Smooth muscle cell of the brain vasculature (primary cell): Measurements from ENCODE around the gene SLC10A1.
A peak's percentile ranks its signal among the peaks of the same experiment; 100 is the strongest.
"Not testable (repeated sequence)": the region's sequence is repeated elsewhere in the genome, so short reads cannot be mapped to it uniquely, and the experiment has no call there.

ENCODE experiments used
- DNase-seq: peaks from one replicate; pipeline ENCODE4 v3.0.0-alpha.2; 2012; ENCODE audit warnings: low read depth, low spot score

Gene SLC10A1

DNA sequence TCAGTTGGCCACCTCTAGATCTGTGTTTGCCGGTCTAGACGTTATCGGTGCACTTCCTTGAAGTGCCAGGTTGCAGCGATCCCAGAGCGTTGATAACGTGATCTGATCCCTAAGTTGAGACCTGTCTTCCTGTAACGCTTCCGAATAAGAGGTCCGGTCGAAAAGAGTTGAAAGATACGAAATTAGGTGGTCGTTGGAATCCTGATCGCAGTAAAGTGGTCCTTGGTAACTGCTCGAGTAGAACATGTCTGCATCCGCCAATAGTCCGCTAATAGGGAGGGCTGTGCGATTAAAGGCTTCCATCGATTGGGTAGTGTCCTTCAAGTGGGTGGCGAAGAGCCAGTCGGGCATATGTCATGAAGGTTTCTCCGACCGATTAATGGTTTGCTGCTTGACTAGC lies 27.4 kb downstream of the SLC10A1 start:
- no peak for DNase-seq

GRCh38 chr14:69768873-69769272 lies 28.2 kb downstream of the SLC10A1 start:
- no peak for DNase-seq

GRCh38 chr14:69767369-69767999 lies 29.6 kb downstream of the SLC10A1 start:
- peak; percentile 70 for DNase-seq

- DNase-seq: peak; percentile 94
These were observed 30.1 kb downstream of the SLC10A1 start, which contains the start of gene SRSF5 for GRCh38 chr14:69766984-69767368. SRSF5 (plus strand) TSS chr14:69767142; CDS start chr14:69768157, 1,015 bp downstream.

DNA sequence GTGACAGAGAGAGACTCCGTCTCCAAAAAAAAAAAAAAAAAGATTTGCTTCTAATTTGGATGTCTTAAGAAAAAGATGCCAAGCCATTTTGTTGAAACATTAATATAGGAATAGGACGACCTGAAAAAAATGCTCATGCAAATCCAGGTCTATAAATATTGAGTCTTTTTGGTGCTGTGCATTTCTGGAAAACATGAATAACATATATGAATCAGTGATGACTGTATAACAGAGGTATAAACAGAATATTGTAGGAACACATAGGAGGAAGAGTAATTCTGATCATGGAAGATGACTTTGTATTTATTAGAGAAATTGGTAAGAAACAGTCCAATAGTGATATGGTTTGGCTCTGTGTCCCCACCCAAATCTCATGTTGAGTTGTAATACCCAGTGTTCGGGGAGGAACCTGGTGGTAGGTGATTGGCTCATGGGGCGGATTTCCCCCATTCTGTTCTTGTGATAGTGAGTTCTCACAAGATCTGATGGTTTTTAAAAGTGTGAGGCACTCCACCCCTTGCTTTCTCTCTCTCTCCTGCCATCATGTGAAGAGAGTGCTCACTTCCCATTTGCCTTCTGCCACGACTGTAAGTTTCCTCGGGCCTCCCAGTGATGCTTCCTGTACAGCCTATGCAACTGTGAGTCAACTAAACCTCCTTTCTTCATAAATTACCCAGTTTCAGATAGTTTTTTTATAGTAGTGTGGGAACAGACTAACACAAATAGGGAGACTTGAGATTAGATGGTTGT lies 33.1 kb downstream of the SLC10A1 start:
- DNase-seq: no peak

DNA sequence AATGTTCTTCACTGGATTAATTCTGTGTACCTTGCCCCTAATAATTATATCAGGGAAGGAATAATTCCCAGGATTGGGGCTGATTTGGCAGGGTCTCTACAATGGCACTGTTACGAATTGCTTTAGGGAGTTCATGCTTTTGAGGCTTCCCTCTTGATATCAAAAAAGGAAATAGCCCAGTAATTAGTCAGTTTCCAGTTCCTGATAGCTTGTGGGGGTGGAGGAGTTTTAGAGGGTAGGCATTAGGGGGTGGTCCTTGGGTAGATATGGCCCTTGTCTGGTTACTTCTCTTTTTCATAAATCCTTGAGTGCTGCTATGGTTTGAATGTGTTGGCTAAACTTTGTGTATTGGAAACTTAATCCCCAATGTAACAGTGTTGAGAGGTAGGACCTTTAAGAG lies 36.2 kb downstream of the SLC10A1 start:
- DNase-seq: no peak

- DNase-seq: no peak
These were observed 40.7 kb downstream of the SLC10A1 start for GRCh38 chr14:69756298-69756697.

GRCh38 chr14:69755784-69756183 lies 41.3 kb downstream of the SLC10A1 start:
- DNase-seq: no peak

DNA sequence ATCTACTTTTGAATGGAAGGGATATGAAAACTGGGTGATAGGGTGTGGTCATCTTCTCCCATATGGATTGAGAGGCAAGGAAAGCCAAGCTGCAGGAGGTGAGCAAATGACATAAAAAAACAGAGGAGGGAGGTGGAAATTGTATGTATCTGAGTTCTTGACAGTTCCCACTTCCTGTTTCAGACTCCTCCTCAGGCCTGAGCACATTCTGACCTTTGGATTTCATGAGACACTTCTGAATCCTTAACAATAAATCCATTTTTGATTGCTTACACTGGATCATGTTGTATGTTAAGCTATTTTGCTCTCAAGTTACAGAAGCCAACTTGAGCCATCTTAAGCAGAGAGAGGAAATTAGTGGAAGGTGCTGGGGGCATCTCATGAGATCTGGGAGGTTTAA lies 41.7 kb downstream of the SLC10A1 start:
- DNase-seq: no peak

- DNase-seq: no peak
These were observed 42.6 kb downstream of the SLC10A1 start for GRCh38 chr14:69754487-69754886.

- DNase-seq: no peak
These were observed 43.2 kb downstream of the SLC10A1 start for GRCh38 chr14:69753860-69754259.

DNA sequence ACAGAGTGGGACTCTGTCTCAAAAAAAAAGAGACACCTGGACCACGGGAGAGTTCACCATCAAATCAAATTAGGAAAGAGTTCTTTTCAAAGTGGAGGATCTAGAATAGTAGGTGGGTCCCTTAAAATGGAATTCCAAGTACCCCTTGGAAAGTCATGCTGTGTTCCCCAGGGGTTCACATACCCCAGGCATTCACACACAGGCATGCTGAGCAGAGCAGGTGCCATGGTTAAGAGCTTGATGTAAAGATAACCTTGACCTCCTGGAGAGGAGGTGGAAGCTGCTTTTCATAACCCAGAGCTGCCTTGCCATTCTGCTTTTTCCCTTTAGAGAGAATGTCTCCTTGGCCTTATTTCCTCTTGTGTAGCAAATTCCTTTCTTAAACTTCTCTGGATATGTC lies 44.3 kb downstream of the SLC10A1 start:
- DNase-seq: no peak

- DNase-seq: no peak
These were observed 46.5 kb downstream of the SLC10A1 start for GRCh38 chr14:69750495-69750894.

DNA sequence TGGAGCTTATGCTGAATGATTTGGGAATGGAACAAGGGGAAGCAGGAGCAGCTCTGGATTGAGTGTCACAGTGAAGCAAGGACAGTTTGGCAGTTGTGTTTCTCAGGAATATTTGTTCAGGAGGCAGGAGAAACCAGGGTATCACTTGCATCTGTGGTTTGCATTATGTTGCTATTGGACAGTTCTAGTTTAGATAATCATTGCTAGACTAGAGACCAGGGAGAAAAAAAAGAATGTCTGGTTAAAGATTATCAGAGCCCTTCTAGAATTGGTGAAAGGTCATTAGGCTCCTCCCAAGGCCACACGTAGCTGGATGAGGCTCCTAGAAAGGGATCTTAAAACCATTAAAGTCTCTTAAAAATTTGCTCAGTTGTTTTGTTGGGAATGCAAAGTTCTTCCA lies 47.1 kb downstream of the SLC10A1 start:
- no peak for DNase-seq

DNA sequence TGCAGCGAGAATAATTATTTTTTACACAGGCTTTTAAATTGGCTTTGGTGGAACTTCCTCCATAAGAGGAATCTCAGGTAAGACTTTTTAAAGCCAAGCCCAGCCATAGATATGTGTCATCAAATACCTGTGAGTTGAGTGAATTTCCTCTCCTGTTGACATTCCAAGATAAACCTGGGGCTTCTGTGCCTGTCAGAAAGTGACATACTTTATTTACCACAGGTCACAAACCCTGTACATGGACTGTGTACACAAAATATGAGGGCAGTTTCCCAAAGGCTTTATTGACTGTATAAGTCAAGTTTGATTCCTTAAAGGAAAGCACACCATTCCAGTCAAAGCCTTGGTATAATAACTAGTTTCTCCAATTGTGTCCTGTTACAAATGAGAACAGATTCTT lies 56.0 kb downstream of the SLC10A1 start:
- DNase-seq: no peak

DNA sequence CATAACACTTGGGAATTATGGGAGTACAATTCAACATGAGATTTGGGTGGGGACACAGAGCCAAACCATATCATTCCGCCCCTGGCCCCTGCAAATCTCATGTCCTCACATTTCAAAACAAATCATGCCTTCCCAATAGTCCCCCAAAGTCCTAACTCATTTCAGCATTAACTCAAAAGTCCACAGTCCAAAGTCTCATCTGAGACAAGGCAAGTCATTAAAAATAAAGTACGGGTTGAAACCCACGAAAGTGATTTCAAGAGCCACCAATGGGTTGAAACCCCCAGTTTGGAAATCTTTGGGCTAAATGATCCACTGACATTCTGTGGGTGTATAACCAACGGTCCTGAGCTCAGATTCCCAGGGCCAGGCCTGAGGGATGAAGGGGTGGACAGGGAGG lies 60.6 kb downstream of the SLC10A1 start:
- DNase-seq: not testable (repeated sequence)

DNA sequence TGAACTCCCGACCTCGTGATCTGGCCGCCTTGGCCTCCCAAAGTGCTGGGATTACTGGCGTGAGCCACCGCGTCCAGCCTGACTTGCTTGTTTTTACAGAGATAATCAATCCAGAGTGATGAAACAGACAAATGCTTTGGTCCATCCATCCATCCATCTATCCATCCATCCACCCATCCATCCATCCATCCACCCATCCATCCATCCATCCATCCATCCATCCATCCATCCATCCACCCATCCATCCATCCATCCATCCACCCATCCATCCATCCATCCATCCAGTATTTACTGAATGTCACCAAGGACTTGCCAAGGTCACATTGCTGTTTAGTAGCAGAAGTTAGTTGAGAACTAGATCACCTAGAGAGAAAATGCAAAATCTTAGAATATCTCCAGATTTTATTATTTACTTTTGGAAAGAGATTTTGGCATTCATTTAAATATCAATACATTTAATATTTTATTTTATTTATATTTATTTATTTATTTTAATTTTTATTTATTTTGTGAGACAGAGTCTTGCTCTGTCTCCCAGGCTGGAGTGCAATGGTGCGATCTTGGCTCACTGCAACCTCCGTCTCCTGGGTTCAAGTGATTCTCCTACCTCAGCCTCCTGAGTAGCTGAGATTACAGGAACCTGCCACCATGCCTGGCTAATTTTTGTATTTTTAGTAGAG lies 65.0 kb downstream of the SLC10A1 start:
- not testable (repeated sequence) for DNase-seq

DNA sequence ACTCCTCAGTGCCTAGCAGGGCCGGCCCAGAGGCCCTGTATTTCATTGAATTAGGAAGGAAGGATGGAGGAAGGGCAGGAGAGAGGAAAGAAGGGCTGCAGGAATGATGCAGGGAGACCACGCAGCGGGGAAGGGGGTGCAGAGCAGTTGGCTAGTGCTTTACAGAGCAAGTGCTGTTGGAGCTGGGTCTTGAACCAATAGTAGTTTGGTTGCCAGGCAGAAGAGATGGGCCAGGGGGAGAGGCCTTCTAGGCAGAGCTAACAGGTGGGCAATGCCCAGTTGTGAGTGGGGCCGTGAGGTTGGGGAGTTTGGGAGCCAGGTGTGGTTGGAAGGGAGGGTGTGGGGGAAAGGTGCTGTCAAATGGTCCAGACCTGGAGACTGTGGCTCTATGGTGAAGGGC lies 69.2 kb downstream of the SLC10A1 start:
- DNase-seq: no peak

DNA sequence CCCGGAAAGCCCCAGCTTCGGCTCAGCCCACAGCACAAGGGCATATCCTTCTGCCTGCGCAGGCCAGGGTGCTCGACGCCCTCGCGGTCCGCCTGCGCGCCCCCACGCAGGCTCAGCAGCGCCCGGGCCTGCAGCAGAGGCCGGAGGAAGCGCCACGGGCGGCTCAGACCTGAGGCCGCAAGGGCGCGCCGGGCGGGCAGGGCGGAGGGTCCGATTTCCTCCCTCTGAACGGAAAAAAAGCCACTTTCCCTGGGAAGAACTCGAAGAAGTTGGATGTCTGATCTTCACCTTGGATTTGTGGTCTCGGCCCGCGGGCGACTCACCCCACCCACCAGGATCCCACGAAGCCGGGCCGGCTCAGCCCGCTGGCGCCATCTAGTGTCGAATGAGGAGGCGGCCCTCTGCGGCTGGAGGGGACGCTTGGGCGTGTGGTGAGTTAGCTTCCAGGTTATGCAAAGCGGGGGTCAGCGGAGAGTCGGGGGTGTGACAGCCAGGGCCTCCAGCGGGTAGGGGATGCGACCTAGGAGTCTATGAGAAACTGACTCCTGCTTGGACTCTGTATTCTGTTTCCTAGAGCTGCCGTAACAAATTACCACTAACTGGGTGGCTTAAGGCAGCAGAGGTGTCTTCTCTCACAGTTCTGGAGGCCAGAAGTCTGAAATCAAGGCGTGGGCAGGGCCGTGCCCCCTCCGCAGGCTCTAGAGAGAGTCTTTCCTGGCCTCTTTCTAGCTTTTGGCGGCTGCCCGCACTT lies 70.1 kb downstream of the SLC10A1 start:
- no peak for DNase-seq
